IMR-90 (cell line): ENCODE measurements around the gene SRSF2. TPM values are rescaled to one million over a fixed set of nuclear protein-coding genes. Genes with fewer than 3 reads are reported as not detected.
"Not testable (repeated sequence)": the region's sequence is repeated elsewhere in the genome, so short reads cannot be mapped to it uniquely, and the experiment has no call there.

Source experiments
- ATAC-seq: fragments of 200-7000 bp; cut with Tn5 transposase; 2 replicates; pipeline ENCODE4 v1.9.1; 2020; ENCODE audit warnings: low read depth, mild to moderate bottlenecking, moderate library complexity
- BruUV-seq: library from RNA; stranded (reverse); fragments of 400-500 nt; replicated peaks from 2 replicates; lab custom pipeline; 2021; lab: Mats Ljungman, UMichigan
- CTCF ChIA-PET: fragments of 300-600 bp; formaldehyde crosslinking; extraction: SDS; loops from one replicate; lab custom pipeline; 2021; ENCODE audit warnings: antibody characterized with exemption; lab: Yijun Ruan, JAX
- POLR2A ChIA-PET: fragments of 300-600 bp; sonication (Branson Sonifier 250); formaldehyde crosslinking; loops from one replicate; lab custom pipeline; 2022; ENCODE audit warnings: antibody characterized with exemption; ENCODE audit not compliant: unreplicated experiment; lab: Charles Lee
- DNase-seq: peaks from one replicate; pipeline ENCODE4 v3.0.0; 2013
- H2AFZ ChIP-seq: replicated peaks from 2 replicates; pipeline ENCODE3; 2013; ENCODE audit warnings: low read length, mild to moderate bottlenecking; ENCODE audit not compliant: poor library complexity
- H2AK5ac ChIP-seq: 2 replicates; pipeline ENCODE4 v1.6.1; 2013; ENCODE audit warnings: low read depth, low read length, inconsistent platforms
- H2AK9ac ChIP-seq: replicated peaks from 2 replicates; pipeline ENCODE3; 2013; ENCODE audit warnings: mild to moderate bottlenecking, low read depth, low read length, moderate library complexity; ENCODE audit not compliant: poor library complexity
- H2BK120ac ChIP-seq: 2 replicates; pipeline ENCODE4 v1.6.1; 2013; ENCODE audit warnings: low read depth, low read length, inconsistent platforms
- H2BK15ac ChIP-seq: 3 replicates; pipeline ENCODE4 v1.6.1; 2013; ENCODE audit warnings: low read depth, low read length, inconsistent platforms
- H2BK20ac ChIP-seq: 2 replicates; pipeline ENCODE4 v1.6.1; 2013; ENCODE audit warnings: low read depth, mild to moderate bottlenecking, inconsistent platforms, low read length, moderate library complexity
- H2BK5ac ChIP-seq: 2 replicates; pipeline ENCODE4 v1.6.1; 2013; ENCODE audit warnings: mild to moderate bottlenecking, low read depth, low read length, inconsistent platforms; ENCODE audit not compliant: poor library complexity, severe bottlenecking
- H3K14ac ChIP-seq: replicated peaks from 2 replicates; pipeline ENCODE4 v1.6.1; 2013; ENCODE audit warnings: low read depth, low read length, inconsistent platforms
- H3K18ac ChIP-seq: 2 replicates; pipeline ENCODE4 v1.6.1; 2013; ENCODE audit warnings: low read depth, low read length, control low read depth
- H3K23ac ChIP-seq: 2 replicates; pipeline ENCODE4 v1.6.1; 2013; ENCODE audit warnings: low read depth, low read length, inconsistent platforms
- H3K27ac ChIP-seq: 2 replicates; pipeline ENCODE4 v1.5.1; 2013; ENCODE audit warnings: mild to moderate bottlenecking, control low read depth, low read length; ENCODE audit not compliant: insufficient read depth
- H3K27me3 ChIP-seq: 2 replicates; pipeline ENCODE4 v1.6.1; 2013; ENCODE audit warnings: low read length; ENCODE audit not compliant: control insufficient read depth, insufficient read depth
- H3K36me3 ChIP-seq: 2 replicates; pipeline ENCODE4 v1.6.1; 2013; ENCODE audit warnings: low read length, mixed read lengths; ENCODE audit not compliant: control insufficient read depth, insufficient read depth
- H3K4ac ChIP-seq: 2 replicates; pipeline ENCODE4 v1.6.1; 2013; ENCODE audit warnings: low read depth, low read length, inconsistent platforms
- H3K4me1 ChIP-seq: 2 replicates; pipeline ENCODE4 v1.6.1; 2013; ENCODE audit warnings: low read length, mixed read lengths; ENCODE audit not compliant: control insufficient read depth, insufficient read depth
- H3K4me2 ChIP-seq: 2 replicates; pipeline ENCODE4 v1.6.1; 2013; ENCODE audit warnings: low read depth, mild to moderate bottlenecking, control low read depth, low read length, moderate library complexity
- H3K4me3 ChIP-seq: 2 replicates; pipeline ENCODE4 v1.5.1; 2013; ENCODE audit warnings: low read depth, mild to moderate bottlenecking, control low read depth, low read length, moderate library complexity; ENCODE audit not compliant: insufficient read depth
- H3K56ac ChIP-seq: 2 replicates; pipeline ENCODE4 v1.6.1; 2013; ENCODE audit warnings: low read length, inconsistent platforms; ENCODE audit not compliant: insufficient read depth; ENCODE audit errors: extremely low read depth
- H3K79me1 ChIP-seq, 2 experiments: 2 replicates each; pipeline ENCODE4 v1.6.1; 2013; ENCODE audit warnings: low read length in 2 of 2, inconsistent platforms in 1 of 2, low read depth in 1 of 2
- H3K9ac ChIP-seq: 2 replicates; pipeline ENCODE4 v1.6.1; 2013; ENCODE audit warnings: low read depth, low read length, control low read depth
- H3K9me1 ChIP-seq: 2 replicates; pipeline ENCODE4 v1.6.1; 2013; ENCODE audit warnings: low read length, inconsistent platforms; ENCODE audit not compliant: insufficient read depth
- H3K9me3 ChIP-seq: 2 replicates; pipeline ENCODE4 v1.6.1; 2013; ENCODE audit warnings: low read length; ENCODE audit not compliant: control insufficient read depth, insufficient read depth
- H4K20me1 ChIP-seq: 2 replicates; pipeline ENCODE4 v1.6.1; 2013; ENCODE audit warnings: low read length, inconsistent platforms; ENCODE audit not compliant: insufficient read depth
- H4K5ac ChIP-seq: 2 replicates; pipeline ENCODE4 v1.6.1; 2013; ENCODE audit warnings: mild to moderate bottlenecking, low read depth, low read length, control low read depth
- H4K8ac ChIP-seq, 2 experiments: 2 replicates each; pipeline ENCODE4 v1.6.1; 2013; ENCODE audit warnings: low read depth in 2 of 2, low read length in 2 of 2, control low read depth in 1 of 2, inconsistent platforms in 1 of 2
- H4K91ac ChIP-seq: 2 replicates; pipeline ENCODE4 v1.6.1; 2013; ENCODE audit warnings: low read depth, low read length, inconsistent platforms; ENCODE audit not compliant: insufficient read depth
- BHLHE40 ChIP-seq: fragments of 150-350 bp; IDR thresholded peaks from 2 replicates; pipeline ENCODE4 v1.6.1; 2016; ENCODE audit warnings: mild to moderate bottlenecking, low read depth, low read length
- CEBPB ChIP-seq: IDR thresholded peaks from 2 replicates; pipeline ENCODE4 v1.6.1; 2012; ENCODE audit warnings: low read depth, low read length, improper control_type of control experiment
- CHD1 ChIP-seq: IDR thresholded peaks from 2 replicates; pipeline ENCODE4 v1.6.1; 2012; ENCODE audit warnings: low read depth, low read length, improper control_type of control experiment
- ELK1 ChIP-seq: fragments of 150-350 bp; IDR thresholded peaks from 2 replicates; pipeline ENCODE4 v1.6.1; 2016; ENCODE audit warnings: low read depth, mild to moderate bottlenecking, low read length, moderate library complexity, borderline replicate concordance
- FOS ChIP-seq: fragments of 150-350 bp; IDR thresholded peaks from 2 replicates; pipeline ENCODE4 v1.6.1; 2016; ENCODE audit warnings: low read depth, low read length
- MAFK ChIP-seq: IDR thresholded peaks from 2 replicates; pipeline ENCODE4 v1.6.1; 2012; ENCODE audit warnings: low read depth, low read length, improper control_type of control experiment
- POLR2A ChIP-seq: IDR thresholded peaks from 2 replicates; pipeline ENCODE4 v1.6.1; 2012; ENCODE audit warnings: mild to moderate bottlenecking, low read depth, low read length
- RFX5 ChIP-seq: IDR thresholded peaks from 2 replicates; pipeline ENCODE4 v1.8.0; 2012; ENCODE audit warnings: low read depth, mild to moderate bottlenecking, low read length, moderate library complexity
- SMC3 ChIP-seq: fragments of 150-350 bp; IDR thresholded peaks from 2 replicates; pipeline ENCODE4 v1.6.1; 2016; ENCODE audit warnings: low read depth, mild to moderate bottlenecking, antibody characterized with exemption, low read length, moderate library complexity
- WGBS, 2 experiments: methylation state at CpG; one replicate each; pipeline versions ENCODE4 v1.1.5 to v1.1.7; 2013; ENCODE audit warnings: missing lambda C conversion rate in 2 of 2; ENCODE audit not compliant: insufficient read length in 1 of 2; ENCODE audit errors: extremely low coverage in 2 of 2; 5-methylcytosine and 5-hydroxymethylcytosine counted together
- dilution Hi-C: fragments of 300-500 bp; cut with HindIII; formaldehyde crosslinking; loops from one replicate; pipeline ENCODE4 v1.14.3; 2018; ENCODE audit warnings: low sequenced_read_pairs; ENCODE audit not compliant: unreplicated experiment
- in situ Hi-C: fragments of 300-500 bp; cut with MboI; formaldehyde crosslinking; loops from 3 replicates; pipeline ENCODE4 v1.14.3; 2019; ENCODE audit warnings: low sequenced_read_pairs, inconsistent platforms, mixed read lengths
- intact Hi-C: fragments of 100-400 bp; cut with micrococcal nuclease; formaldehyde crosslinking; loops from 2 replicates; pipeline ENCODE4 v1.10.0; 2022
- polyA plus RNA-seq, 3 experiments: library from polyadenylated mRNA; depleted of rRNA; stranded (reverse); fragments of >200 nt; gene quantifications; 2 replicates each; pipeline ENCODE4 v1.2.3, GENCODE V29; 2012; ENCODE audit warnings: low replicate concordance in 1 of 3
- total RNA-seq: library from RNA; depleted of rRNA; stranded (reverse); fragments of >200 nt; gene quantifications from 2 replicates; pipeline ENCODE4 v1.2.3, GENCODE V29; 2012

SRSF2 gene
- total and polyA plus RNA-seq, 2 of the 4 experiments (the other 2 are of a cell fraction) = 98.0 to 296 TPM

GRCh38 chr17:76747716-76748363 is 10.7 kb upstream of the SRSF2 start:
- Histone ChIP-seq H4K8ac (no peak overlapping the region), H3K4ac (no peak overlapping the region), H3K23ac (no peak overlapping the region), H3K4me2 (no peak overlapping the region), H3K79me1 (0 out of 4 replicates have a peak, but pooled peaks cover under 1 to 3% of the 10 kb centered on the region in 2 experiments), H2AK5ac (no peak overlapping the region), H2AK9ac (no peak overlapping the region), H3K36me3 (peaks cover 27% of the 10 kb centered on the region), H3K4me1 (no peaks in the 10 kb centered on the region), H3K18ac (no peak overlapping the region), H2BK15ac (no peak overlapping the region), H3K27ac (no peak overlapping the region), H4K5ac (no peak overlapping the region), H3K9me3 (no peaks in the 10 kb centered on the region; the same call in 1 of the 2 replicates), H3K9ac (no peak overlapping the region), H3K56ac (no peak overlapping the region), H3K27me3 (no peaks in the 10 kb centered on the region), H3K4me3 (no peak overlapping the region), H3K9me1 (peaks cover 4% of the 10 kb centered on the region), H4K20me1 (no peaks in the 10 kb centered on the region), H4K91ac (no peak overlapping the region), H2AFZ (no peak overlapping the region), H2BK120ac (no peak overlapping the region), H2BK20ac (no peak overlapping the region), H3K14ac (no peak overlapping the region), H2BK5ac (no peak overlapping the region)
- TF ChIP-seq BHLHE40 (no peak), MAFK (no peak), CHD1 (no peak), CEBPB (no peak), RFX5 (no peak), FOS (no peak), POLR2A (no peak), ELK1 (no peak), SMC3 (no peak)
- intact Hi-C loops (no loop called here), dilution Hi-C loops (no loop called here), in situ Hi-C loops (no loop called here)
- WGBS, 2 experiments = 67% methylated on average over 2 of the region's 9 CpGs; no CpG with 5 or more reads in 1 of the 2 experiments
- ATAC-seq (no peak), DNase-seq (no peak)
- CTCF ChIA-PET = no interaction called here
- BruUV-seq = no TSS peak
- POLR2A ChIA-PET = no interaction called here

GRCh38 chr17:76745785-76746184 is 8.7 kb upstream of the SRSF2 start:
- H3K27ac ChIP-seq, H3K4me3 ChIP-seq, H3K79me1 ChIP-seq, H2AFZ ChIP-seq, H4K8ac ChIP-seq, H3K27me3 ChIP-seq, H3K4ac ChIP-seq, H3K18ac ChIP-seq, H2BK15ac ChIP-seq, H2BK20ac ChIP-seq, H4K20me1 ChIP-seq, H3K4me2 ChIP-seq, H3K56ac ChIP-seq, H4K91ac ChIP-seq, POLR2A ChIA-PET, H2BK5ac ChIP-seq, H2AK9ac ChIP-seq, H3K4me1 ChIP-seq, H3K14ac ChIP-seq, intact Hi-C loops, H3K9me3 ChIP-seq, H3K9me1 ChIP-seq, H3K23ac ChIP-seq, H4K5ac ChIP-seq, in situ Hi-C loops, BruUV-seq, H2BK120ac ChIP-seq, H2AK5ac ChIP-seq, H3K9ac ChIP-seq, dilution Hi-C loops: not testable (repeated sequence)
- DNase-seq = peak; percentile 54
- peak; percentile 49; the same call in 1 of the 2 replicates for ATAC-seq
- H3K36me3 ChIP-seq = peaks cover 26% of the 10 kb centered on the region
- no CpG with 5 or more reads among the region's 6 CpGs for WGBS, 2 experiments
- CTCF ChIA-PET = interaction anchor here (0.6 kb wide), 1 partner anchor 183 kb away, joined by 3 read pairs; no protein-coding TSS in a partner anchor
